Ovary (tissue), 3 donors: ENCODE measurements around the gene SIRT2.

Source experiments
- CTCF ChIP-seq, 3 donors: fragments of 450-650 bp in 2 of 3; fragments of 200-600 bp in 1 of 3; IDR thresholded peaks; one replicate each; pipeline versions ENCODE4 v1.5.1 to v1.8.0; 2016 to 2022; ENCODE audit warnings: antibody characterized with exemption in 3 of 3, mild to moderate bottlenecking in 1 of 3
- POLR2A ChIP-seq: fragments of 450-650 bp; IDR thresholded peaks from one replicate; pipeline ENCODE4 v1.6.1; 2017; ENCODE audit warnings: antibody characterized with exemption, mild to moderate bottlenecking, moderate library complexity
- donor health status: DM: no; HTN: no; CAD: no.

- TF ChIP-seq CTCF (IDR thresholded peaks at IDR 0.05) (no peak), POLR2A (no peak)
Observed at GRCh38 chr19:38836159-38836982, 63.0 kb downstream of the SIRT2 start.
